Measurements from ENCODE around the gene HECTD3. TPM values are rescaled to one million over a fixed set of nuclear protein-coding genes. Genes with fewer than 3 reads are reported as not detected.

Gene HECTD3
- total and polyA plus RNA-seq, 9 of the 15 experiments (the other 6 are each of a cell fraction or from before 2014, with no cell fraction given), result 6.3 to 50.8 (median 18.9) TPM

GRCh38 chr1:45012639-45013278, 1.6 kb upstream of the HECTD3 start (continued):
- TF ChIP-seq, protein P1, sequence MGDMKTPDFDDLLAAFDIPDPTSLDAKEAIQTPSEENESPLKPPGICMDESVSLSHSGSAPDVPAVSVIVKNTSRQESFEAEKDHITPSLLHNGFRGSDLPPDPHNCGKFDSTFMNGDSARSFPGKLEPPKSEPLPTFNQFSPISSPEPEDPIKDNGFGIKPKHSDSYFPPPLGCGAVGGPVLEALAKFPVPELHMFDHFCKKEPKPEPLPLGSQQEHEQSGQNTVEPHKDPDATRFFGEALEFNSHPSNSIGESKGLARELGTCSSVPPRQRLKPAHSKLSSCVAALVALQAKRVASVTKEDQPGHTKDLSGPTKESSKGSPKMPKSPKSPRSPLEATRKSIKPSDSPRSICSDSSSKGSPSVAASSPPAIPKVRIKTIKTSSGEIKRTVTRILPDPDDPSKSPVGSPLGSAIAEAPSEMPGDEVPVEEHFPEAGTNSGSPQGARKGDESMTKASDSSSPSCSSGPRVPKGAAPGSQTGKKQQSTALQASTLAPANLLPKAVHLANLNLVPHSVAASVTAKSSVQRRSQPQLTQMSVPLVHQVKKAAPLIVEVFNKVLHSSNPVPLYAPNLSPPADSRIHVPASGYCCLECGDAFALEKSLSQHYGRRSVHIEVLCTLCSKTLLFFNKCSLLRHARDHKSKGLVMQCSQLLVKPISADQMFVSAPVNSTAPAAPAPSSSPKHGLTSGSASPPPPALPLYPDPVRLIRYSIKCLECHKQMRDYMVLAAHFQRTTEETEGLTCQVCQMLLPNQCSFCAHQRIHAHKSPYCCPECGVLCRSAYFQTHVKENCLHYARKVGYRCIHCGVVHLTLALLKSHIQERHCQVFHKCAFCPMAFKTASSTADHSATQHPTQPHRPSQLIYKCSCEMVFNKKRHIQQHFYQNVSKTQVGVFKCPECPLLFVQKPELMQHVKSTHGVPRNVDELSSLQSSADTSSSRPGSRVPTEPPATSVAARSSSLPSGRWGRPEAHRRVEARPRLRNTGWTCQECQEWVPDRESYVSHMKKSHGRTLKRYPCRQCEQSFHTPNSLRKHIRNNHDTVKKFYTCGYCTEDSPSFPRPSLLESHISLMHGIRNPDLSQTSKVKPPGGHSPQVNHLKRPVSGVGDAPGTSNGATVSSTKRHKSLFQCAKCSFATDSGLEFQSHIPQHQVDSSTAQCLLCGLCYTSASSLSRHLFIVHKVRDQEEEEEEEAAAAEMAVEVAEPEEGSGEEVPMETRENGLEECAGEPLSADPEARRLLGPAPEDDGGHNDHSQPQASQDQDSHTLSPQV (IDR thresholded peaks at IDR 0.05), result peak; percentile 68
- TF ChIP-seq DACH1 (IDR thresholded peaks at IDR 0.05; ENCODE audit: partially characterized antibody), result peak; percentile 67
- TF ChIP-seq ZNF347 (CRISPR knock-in tag; IDR thresholded peaks at IDR 0.05; ENCODE audit: low read depth), result no peak
- peak in 1 of 2 experiments; percentile 27; a peak in 1 of 4 replicates for TF ChIP-seq SRF (CRISPR knock-in tag; IDR thresholded peaks at IDR 0.05)
- peak; percentile 57; the same call in 1 of the 2 replicates for TF ChIP-seq POLR2AphosphoS2 (IDR thresholded peaks at IDR 0.05; ENCODE audit: low read length)
- TF ChIP-seq ZSCAN29 (IDR thresholded peaks at IDR 0.05), result peak; percentile 59; the same call in 1 of the 2 replicates
- TF ChIP-seq, protein P2, sequence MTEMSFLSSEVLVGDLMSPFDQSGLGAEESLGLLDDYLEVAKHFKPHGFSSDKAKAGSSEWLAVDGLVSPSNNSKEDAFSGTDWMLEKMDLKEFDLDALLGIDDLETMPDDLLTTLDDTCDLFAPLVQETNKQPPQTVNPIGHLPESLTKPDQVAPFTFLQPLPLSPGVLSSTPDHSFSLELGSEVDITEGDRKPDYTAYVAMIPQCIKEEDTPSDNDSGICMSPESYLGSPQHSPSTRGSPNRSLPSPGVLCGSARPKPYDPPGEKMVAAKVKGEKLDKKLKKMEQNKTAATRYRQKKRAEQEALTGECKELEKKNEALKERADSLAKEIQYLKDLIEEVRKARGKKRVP (CRISPR knock-in tag; IDR thresholded peaks at IDR 0.05), result 0 out of 2 replicates have a peak, but pooled peaks have one; percentile 5
- TF ChIP-seq JUND (IDR thresholded peaks at IDR 0.05; ENCODE audit: borderline replicate concordance, low read depth, low read length), result peak; percentile 91; the same call in 1 of the 2 replicates
- no peak; the same call in 2 of the 3 replicates for TF ChIP-seq JUND (tag; IDR thresholded peaks at IDR 0.05; ENCODE audit: borderline replicate concordance, low read depth, low read length)
- TF ChIP-seq SMARCC2 (IDR thresholded peaks at IDR 0.05; ENCODE audit: low read depth), result peak; percentile 92
- no peak for TF ChIP-seq PURB (CRISPR knock-in tag; IDR thresholded peaks at IDR 0.05; ENCODE audit: low read depth)
- TF ChIP-seq ASH1L (IDR thresholded peaks at IDR 0.05; ENCODE audit: borderline replicate concordance, low read depth, partially characterized antibody), result no peak
- TF ChIP-seq, protein P3, sequence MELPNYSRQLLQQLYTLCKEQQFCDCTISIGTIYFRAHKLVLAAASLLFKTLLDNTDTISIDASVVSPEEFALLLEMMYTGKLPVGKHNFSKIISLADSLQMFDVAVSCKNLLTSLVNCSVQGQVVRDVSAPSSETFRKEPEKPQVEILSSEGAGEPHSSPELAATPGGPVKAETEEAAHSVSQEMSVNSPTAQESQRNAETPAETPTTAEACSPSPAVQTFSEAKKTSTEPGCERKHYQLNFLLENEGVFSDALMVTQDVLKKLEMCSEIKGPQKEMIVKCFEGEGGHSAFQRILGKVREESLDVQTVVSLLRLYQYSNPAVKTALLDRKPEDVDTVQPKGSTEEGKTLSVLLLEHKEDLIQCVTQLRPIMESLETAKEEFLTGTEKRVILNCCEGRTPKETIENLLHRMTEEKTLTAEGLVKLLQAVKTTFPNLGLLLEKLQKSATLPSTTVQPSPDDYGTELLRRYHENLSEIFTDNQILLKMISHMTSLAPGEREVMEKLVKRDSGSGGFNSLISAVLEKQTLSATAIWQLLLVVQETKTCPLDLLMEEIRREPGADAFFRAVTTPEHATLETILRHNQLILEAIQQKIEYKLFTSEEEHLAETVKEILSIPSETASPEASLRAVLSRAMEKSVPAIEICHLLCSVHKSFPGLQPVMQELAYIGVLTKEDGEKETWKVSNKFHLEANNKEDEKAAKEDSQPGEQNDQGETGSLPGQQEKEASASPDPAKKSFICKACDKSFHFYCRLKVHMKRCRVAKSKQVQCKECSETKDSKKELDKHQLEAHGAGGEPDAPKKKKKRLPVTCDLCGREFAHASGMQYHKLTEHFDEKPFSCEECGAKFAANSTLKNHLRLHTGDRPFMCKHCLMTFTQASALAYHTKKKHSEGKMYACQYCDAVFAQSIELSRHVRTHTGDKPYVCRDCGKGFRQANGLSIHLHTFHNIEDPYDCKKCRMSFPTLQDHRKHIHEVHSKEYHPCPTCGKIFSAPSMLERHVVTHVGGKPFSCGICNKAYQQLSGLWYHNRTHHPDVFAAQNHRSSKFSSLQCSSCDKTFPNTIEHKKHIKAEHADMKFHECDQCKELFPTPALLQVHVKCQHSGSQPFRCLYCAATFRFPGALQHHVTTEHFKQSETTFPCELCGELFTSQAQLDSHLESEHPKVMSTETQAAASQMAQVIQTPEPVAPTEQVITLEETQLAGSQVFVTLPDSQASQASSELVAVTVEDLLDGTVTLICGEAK (IDR thresholded peaks at IDR 0.05), result no peak
- TF ChIP-seq, protein P3 (CRISPR knock-in tag; IDR thresholded peaks at IDR 0.05), result no peak
